Measurements from ENCODE around the gene OR5B12.

DNA sequence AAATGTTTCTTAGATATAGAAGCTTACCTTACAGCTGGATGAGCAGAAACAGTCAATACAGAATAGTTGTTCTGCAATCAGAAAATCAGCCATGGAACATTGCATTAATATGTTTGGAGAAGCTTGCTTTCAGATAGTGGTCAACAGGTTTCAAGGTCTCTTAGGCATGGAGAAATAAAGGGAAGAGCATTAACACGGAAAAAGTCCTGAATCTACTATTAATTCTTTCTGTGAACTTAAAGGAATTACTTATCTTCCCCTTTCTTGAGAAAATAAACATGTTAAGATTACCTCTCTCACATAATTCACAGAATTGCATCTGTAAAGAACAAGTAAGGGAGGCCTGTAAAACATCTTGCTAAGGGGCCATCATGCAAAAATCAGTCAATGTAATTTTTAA is 35.3 kb downstream of the OR5B12 start, which contains the start of gene OR5B3:
- TF ChIP-seq, protein P1, sequence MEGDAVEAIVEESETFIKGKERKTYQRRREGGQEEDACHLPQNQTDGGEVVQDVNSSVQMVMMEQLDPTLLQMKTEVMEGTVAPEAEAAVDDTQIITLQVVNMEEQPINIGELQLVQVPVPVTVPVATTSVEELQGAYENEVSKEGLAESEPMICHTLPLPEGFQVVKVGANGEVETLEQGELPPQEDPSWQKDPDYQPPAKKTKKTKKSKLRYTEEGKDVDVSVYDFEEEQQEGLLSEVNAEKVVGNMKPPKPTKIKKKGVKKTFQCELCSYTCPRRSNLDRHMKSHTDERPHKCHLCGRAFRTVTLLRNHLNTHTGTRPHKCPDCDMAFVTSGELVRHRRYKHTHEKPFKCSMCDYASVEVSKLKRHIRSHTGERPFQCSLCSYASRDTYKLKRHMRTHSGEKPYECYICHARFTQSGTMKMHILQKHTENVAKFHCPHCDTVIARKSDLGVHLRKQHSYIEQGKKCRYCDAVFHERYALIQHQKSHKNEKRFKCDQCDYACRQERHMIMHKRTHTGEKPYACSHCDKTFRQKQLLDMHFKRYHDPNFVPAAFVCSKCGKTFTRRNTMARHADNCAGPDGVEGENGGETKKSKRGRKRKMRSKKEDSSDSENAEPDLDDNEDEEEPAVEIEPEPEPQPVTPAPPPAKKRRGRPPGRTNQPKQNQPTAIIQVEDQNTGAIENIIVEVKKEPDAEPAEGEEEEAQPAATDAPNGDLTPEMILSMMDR (IDR thresholded peaks at IDR 0.05) = no peak
- TF ChIP-seq POLR2A (IDR thresholded peaks at IDR 0.05) = no peak
